ENCODE data around the gene PDGFC. TPM values are rescaled to one million over a fixed set of nuclear protein-coding genes. Genes with fewer than 3 reads are reported as not detected.

PDGFC gene
- total RNA-seq, 1 experiment from 2014 or later, result 14.5 TPM

GRCh38 chr4:156865451-156865850 is 106.1 kb downstream of the PDGFC start:
- no peaks in the 10 kb centered on the region for H3K9me3 ChIP-seq (ENCODE audit: control insufficient read depth, insufficient read depth, low read depth, low read length)
- in situ Hi-C loops (cut with HindIII; ENCODE audit: low pct_unique_long_range_greater_than_20kb, low sequenced_read_pairs) (no loop called here), intact Hi-C loops (cut with micrococcal nuclease; ENCODE audit: unreplicated experiment) (no loop called here)
- no peaks in the 10 kb centered on the region for H3K4me1 ChIP-seq (ENCODE audit: control insufficient read depth, insufficient read depth, low read length)
- no peak for TF ChIP-seq SIN3A (IDR thresholded peaks at IDR 0.05; ENCODE audit: borderline replicate concordance, insufficient read depth, low read depth, low read length)
- TF ChIP-seq CTCF (IDR thresholded peaks at IDR 0.05), result no peak
- TF ChIP-seq TCF7L2 (IDR thresholded peaks at IDR 0.05; ENCODE audit: low read depth, low read length), result no peak
- no peak for TF ChIP-seq POLR2AphosphoS5 (IDR thresholded peaks at IDR 0.05; ENCODE audit: low read depth, low read length)
- no peak for TF ChIP-seq REST (IDR thresholded peaks at IDR 0.05; ENCODE audit: insufficient read depth in 1 of 2, low read depth in 2 of 2, low read length in 1 of 2)
- H3K27me3 ChIP-seq (ENCODE audit: control insufficient read depth, insufficient read depth, low read length), result no peaks in the 10 kb centered on the region
- no peak overlapping the region for H3K27ac ChIP-seq (ENCODE audit: low read length)
- H3K36me3 ChIP-seq (ENCODE audit: control insufficient read depth, insufficient read depth, low read length), result no peaks in the 10 kb centered on the region
- no TSS peak for BruUV-seq (replicated peaks)
- H3K4me3 ChIP-seq (ENCODE audit: low read depth in 2 of 2, low read length in 2 of 2), result no peak overlapping the region
- ATAC-seq (no peak), DNase-seq (ENCODE audit: low read depth, low spot score) (no peak)
- POLR2A ChIA-PET, result no interaction called here
- CTCF ChIA-PET, result no interaction called here

GRCh38 chr4:156858071-156858470 is 113.5 kb downstream of the PDGFC start:
- ATAC-seq, result no peak
- BruUV-seq (replicated peaks), result no TSS peak
- no peaks in the 10 kb centered on the region for H3K36me3 ChIP-seq (ENCODE audit: control insufficient read depth, insufficient read depth, low read length)
- intact Hi-C loops (cut with micrococcal nuclease; ENCODE audit: unreplicated experiment), result no loop called here
- CTCF ChIA-PET, result no interaction called here
- no peak overlapping the region for H3K27ac ChIP-seq (ENCODE audit: low read length)
- H3K4me3 ChIP-seq (ENCODE audit: low read depth in 2 of 2, low read length in 2 of 2), result no peak overlapping the region
- POLR2A ChIA-PET, result no interaction called here
- no peak for TF ChIP-seq CTCF (IDR thresholded peaks at IDR 0.05)
- TF ChIP-seq SIN3A (IDR thresholded peaks at IDR 0.05; ENCODE audit: borderline replicate concordance, insufficient read depth, low read depth, low read length), result no peak
- TF ChIP-seq REST (IDR thresholded peaks at IDR 0.05; ENCODE audit: insufficient read depth in 1 of 2, low read depth in 2 of 2, low read length in 1 of 2), result no peak
- TF ChIP-seq POLR2AphosphoS5 (IDR thresholded peaks at IDR 0.05; ENCODE audit: low read depth, low read length), result no peak
- no peak for TF ChIP-seq TCF7L2 (IDR thresholded peaks at IDR 0.05; ENCODE audit: low read depth, low read length)
- no peak for DNase-seq (ENCODE audit: low read depth, low spot score)
- no peaks in the 10 kb centered on the region for H3K9me3 ChIP-seq (ENCODE audit: control insufficient read depth, insufficient read depth, low read depth, low read length)
- H3K4me1 ChIP-seq (ENCODE audit: control insufficient read depth, insufficient read depth, low read length), result no peaks in the 10 kb centered on the region
- no peaks in the 10 kb centered on the region for H3K27me3 ChIP-seq (ENCODE audit: control insufficient read depth, insufficient read depth, low read length)
- in situ Hi-C loops (cut with HindIII; ENCODE audit: low pct_unique_long_range_greater_than_20kb, low sequenced_read_pairs), result no loop called here

Measured in Panc1 (cell line).